DLD1 (cell line): ENCODE data around the gene GSTO2.

Experiments used
- in situ Hi-C: cut with HindIII; loops from 2 replicates; pipeline ENCODE4 v1.10.0; 2017; ENCODE audit warnings: low sequenced_read_pairs

The GSTO2 gene

DNA sequence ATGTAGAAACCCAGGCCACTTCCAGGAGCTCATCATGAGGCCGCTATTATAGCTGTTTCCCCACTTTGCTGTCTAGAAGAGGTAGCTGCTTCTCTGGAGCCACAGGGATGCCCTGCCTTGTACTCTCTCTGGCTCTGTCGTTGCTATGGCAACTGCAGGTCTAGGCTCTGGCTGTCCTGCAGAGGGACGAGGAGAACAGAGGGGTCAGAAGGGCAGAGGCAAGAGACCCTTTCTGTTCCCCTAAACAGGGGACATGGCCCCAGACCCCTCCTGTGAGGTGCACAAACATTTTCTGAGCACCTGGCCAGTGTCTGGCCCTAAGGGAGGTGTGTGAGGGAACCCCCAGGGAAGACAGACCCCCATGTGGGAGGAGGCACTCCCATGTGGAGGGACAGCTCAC lies 37.9 kb downstream of the GSTO2 start:
- in situ Hi-C loops, result no loop called here

DNA sequence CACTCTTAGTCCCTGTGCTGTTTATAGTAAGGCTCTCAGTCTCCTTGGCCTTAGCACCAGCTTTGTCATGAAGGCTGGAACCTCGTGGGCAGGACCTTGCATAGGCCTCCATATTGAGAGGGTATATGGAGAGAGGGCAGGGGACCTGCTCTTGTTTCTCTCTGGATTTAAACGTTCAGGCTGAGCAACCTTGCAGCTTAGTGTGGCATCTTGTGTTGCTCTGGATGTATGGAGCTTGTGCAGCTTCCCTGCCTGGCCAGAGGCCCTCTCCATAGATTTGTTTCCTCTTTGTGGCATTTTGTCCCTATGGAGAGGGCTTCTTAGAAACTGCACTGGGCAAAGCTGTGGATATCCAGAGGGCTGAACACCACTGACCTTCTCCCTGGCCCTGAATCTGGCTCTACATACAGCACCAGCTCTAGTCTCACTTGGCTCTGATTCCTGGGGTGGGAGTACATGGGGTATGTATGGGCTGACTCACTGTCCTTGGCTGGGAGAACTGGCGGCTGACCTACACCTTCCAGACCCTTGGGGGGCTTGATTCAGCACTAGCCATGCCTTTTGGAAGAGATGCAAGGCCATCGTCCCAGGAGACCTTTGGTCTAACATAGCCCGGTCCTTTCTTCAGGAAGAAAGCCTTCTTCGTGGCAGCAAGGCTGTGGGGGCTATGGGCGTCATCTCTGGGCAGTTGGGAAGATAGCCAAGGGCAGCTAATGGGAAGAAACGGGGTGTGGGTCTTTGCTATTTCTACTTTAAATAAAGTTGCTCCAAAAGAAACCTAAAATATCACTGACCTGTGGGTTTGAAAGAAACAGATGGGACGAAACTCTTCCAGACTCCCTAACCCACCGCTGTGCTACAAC lies 38.8 kb downstream of the GSTO2 start:
- in situ Hi-C loops, result no loop called here

- in situ Hi-C loops, result no loop called here
Measured at GRCh38 chr10:104308439-104308903, 39.5 kb downstream of the GSTO2 start.

- in situ Hi-C loops, result no loop called here
Measured at GRCh38 chr10:104309980-104310978, 41.3 kb downstream of the GSTO2 start.

DNA sequence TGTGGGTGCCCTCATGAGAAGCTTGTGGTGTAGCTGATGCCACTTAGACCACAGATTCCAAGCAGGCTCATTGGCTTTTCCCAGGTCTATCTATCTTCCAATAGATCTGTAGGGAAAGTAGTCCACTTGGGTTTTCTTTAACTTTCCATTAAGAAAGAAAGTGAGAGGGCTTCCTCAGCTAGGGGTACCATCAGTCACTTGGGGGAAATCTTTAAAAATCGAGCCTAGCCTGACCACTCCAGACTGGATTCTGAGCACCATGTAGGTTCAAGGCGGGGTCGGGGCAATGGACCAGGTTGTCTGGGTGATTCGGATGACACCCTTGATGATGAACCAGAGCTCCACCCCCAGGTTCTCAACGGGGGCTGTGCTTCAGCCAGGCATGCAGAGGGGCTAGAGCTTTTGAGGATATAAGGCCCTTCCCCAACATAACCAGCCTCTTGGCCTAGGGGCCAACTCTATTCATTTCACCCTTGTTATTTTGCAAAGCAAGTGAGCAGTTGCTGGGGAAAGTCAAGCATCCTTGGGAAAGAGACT lies 42.3 kb downstream of the GSTO2 start:
- in situ Hi-C loops, result no loop called here

GRCh38 chr10:104314591-104315485 lies 45.9 kb downstream of the GSTO2 start:
- in situ Hi-C loops, result no loop called here

DNA sequence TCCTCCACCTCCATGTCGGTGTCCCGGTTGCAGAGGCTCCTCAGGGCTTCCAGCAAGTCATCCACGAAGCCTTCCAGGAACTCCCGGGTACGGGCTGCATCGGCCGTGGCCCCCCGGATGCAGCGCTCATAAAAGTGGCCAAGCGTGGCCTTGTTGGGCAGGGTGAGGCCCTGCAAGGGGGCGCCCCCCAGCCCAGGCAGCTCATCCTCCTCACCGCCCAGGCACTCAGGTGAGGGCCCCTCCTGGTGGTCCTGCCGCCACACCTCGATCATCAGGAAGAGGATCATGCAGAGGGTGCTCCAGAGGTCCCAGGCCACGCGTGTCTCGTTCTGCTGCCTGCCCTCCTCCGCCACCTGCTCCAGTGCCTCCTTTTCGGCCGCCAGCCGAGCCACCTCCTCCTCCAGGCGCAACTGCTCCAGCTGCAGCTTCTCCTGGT lies 46.5 kb downstream of the GSTO2 start:
- in situ Hi-C loops, result no loop called here

GRCh38 chr10:104316321-104317099 lies 47.5 kb downstream of the GSTO2 start:
- in situ Hi-C loops, result no loop called here

- in situ Hi-C loops, result no loop called here
Measured at GRCh38 chr10:104317269-104317710, 48.3 kb downstream of the GSTO2 start.

DNA sequence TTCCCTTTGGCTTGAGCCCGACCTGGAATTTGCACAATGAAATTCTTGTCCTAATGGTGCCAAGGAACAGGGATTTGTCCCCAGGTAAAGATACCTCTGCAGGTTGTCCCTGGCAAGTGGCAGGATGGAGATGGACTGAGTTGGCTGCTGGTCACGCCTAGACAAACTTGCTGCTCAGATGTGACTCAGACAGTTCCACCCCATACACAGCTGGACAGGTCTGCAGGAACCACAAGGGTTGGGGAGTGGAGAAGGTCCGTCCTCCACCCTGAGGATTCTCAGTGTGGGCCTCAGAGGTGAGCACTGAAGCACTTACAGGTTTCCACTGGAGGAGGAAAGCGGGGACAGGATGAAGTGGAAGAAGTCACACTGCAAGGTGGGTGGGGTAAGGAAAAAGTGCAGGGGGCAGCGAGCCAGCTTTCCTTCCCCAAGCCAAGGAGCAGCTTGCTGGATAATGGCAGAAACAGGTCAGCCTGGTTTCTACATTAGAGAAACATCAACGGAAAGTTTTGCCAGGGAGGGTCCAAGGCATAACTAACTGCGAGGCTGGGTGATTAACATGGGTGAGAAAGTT lies 48.8 kb downstream of the GSTO2 start:
- in situ Hi-C loops, result no loop called here

DNA sequence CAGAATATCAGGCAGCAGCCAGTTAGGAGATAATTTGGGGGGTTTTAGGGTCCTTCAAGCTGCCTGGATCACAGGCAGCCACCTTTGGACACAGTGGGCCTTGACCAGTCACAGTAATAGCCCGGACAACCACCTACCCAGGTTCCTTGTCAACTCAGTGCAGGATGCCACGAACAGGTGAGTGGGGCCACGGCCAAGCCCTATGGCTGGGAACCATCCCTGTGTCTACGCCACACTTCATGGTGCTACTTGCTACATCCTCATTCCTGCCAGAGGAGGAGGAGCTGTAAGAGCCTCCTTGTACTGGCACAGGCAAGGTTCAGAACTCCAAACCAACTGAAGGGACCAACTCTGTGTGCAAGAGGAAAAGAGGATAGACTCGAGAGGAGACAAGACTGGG lies 49.3 kb downstream of the GSTO2 start:
- in situ Hi-C loops, result no loop called here

DNA sequence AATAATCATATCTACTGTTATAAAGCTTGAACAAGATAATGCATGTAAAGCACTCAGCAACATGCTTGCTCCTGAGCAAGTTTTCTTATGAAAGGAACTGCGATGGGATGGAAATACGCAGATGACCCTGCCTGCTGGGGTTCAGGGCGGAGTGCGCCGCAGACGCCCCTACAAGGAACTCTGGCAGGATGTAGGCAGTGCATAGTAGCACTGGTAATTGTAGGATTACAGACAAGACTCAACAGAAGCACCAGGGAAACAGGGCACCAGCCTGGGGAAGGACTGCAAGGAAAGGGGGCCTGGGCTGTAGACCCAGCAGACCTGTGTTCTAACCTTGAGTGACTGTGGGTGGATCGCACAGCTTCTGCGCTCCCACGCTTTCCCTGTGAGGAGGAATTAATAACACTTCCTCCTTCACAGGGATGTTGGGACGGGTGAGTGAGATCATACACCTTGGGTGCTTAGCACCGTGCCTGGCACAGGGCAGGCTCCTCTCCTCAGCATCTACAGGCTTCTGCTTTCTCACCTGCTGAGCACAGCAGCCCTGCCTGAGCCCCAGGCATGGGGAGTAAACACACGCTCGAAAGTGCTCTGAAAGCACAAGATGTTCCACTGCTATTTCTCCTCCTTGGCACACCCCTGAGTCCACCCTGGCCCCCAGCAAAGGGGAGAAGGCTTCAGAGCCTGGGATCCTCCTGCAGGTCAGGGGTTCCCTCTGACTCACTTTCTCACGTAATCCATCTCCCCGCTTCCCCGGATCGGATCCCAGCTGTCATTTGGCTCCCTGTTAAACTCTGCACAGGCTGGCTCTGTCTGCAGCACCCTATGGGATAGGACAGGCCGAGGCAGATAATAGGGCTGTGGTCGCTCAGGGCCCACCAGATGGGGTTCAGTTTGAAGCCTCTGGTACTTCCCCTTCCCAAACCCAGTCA lies 50.1 kb downstream of the GSTO2 start:
- in situ Hi-C loops, result no loop called here

- in situ Hi-C loops, result no loop called here
Measured at GRCh38 chr10:104321226-104321625, 52.2 kb downstream of the GSTO2 start.

GRCh38 chr10:104321725-104322415 lies 52.9 kb downstream of the GSTO2 start:
- in situ Hi-C loops, result no loop called here

DNA sequence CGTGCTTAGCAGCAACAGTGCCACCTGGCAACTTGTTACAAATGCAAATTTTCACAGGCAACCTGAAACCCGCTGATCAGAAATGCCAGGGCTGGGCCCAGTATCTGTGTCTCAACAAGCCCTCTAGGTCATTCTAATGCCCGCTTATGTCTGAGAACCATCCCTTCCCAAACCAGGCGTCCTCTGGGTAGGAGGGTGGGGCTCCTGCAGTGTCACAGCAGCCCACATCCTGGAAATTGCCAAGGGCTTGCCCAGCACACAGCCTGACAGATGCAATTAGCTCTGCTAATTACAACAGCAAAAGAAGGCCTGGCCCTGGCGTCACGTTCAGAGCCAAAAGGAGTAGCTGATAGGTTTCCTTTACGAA lies 53.4 kb downstream of the GSTO2 start:
- in situ Hi-C loops, result no loop called here

DNA sequence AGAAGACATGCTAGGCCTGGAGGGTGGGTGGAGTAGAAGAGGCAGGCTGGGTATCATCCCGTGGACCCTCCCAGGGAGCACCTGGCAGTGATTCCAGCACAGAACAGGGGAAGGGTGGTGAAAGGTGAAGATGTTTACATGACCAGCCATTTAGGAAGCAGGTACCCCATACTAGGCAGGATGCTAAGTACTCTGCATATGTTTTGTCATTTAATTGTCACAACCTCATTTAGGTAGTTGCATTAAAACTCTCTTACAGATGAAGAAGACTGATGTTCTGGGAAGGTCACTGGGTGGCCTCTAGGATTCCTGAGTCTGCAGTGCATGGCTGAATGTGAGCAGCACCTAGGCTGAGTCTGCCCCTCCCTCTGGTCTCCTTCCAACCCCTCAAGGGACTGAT lies 54.1 kb downstream of the GSTO2 start:
- in situ Hi-C loops, result no loop called here

- in situ Hi-C loops, result no loop called here
Measured at GRCh38 chr10:104323760-104324201, 54.8 kb downstream of the GSTO2 start.
